ENCODE data around the gene CKB. TPM values are rescaled to one million over a fixed set of nuclear protein-coding genes. Genes with fewer than 3 reads are reported as not detected.

The CKB gene
- total and polyA plus RNA-seq, 3 donors from 2014 or later, result 504 to 1,322 (median 1,148) TPM

DNA sequence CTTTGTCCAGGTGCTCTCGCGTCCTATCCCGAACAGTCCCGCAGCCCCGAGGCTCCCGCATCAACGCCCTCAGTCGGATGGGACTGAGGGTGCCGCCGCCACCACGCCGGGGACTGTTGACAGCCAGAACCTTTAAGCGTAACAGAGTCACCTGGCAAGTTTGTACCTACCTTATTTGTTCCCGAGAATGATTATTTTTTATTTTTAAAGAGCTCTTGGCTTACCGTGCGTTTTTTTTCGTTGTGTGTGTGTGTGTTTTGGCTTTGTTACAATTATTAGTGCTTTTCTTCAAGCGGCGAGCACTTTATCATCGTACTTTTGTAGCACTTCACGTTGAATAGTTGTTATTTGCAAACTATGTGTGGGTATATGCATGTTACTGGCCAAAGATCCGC, 40.6 kb upstream of the CKB start:
- H3K36me3 ChIP-seq (ENCODE audit: low read depth, missing control alignments), result no peaks in the 10 kb centered on the region
- H3K27ac ChIP-seq, result peak overlapping the region; percentile 88 to 95
- H3K9me3 ChIP-seq, result no peaks in the 10 kb centered on the region
- H3K27me3 ChIP-seq, result no peaks in the 10 kb centered on the region
- TF ChIP-seq, protein P1, sequence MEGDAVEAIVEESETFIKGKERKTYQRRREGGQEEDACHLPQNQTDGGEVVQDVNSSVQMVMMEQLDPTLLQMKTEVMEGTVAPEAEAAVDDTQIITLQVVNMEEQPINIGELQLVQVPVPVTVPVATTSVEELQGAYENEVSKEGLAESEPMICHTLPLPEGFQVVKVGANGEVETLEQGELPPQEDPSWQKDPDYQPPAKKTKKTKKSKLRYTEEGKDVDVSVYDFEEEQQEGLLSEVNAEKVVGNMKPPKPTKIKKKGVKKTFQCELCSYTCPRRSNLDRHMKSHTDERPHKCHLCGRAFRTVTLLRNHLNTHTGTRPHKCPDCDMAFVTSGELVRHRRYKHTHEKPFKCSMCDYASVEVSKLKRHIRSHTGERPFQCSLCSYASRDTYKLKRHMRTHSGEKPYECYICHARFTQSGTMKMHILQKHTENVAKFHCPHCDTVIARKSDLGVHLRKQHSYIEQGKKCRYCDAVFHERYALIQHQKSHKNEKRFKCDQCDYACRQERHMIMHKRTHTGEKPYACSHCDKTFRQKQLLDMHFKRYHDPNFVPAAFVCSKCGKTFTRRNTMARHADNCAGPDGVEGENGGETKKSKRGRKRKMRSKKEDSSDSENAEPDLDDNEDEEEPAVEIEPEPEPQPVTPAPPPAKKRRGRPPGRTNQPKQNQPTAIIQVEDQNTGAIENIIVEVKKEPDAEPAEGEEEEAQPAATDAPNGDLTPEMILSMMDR (IDR thresholded peaks at IDR 0.05), result no peak
- TF ChIP-seq POLR2A (IDR thresholded peaks at IDR 0.05), result no peak
- no peak for DNase-seq
- H3K4me1 ChIP-seq, result peaks cover 36% of the 10 kb centered on the region
- intact Hi-C loops (cut with DNase I; ENCODE audit: low total_unique reads), result no loop called here
- 1% methylated on average over 20 to 22 of the region's 22 CpGs for WGBS, 2 donors
- peak overlapping the region; percentile 99 for H3K4me3 ChIP-seq

- TF ChIP-seq, protein P1 (IDR thresholded peaks at IDR 0.05), result peak in 2 of 3 experiments; percentile 41 to 64
- no peak for TF ChIP-seq POLR2A (IDR thresholded peaks at IDR 0.05)
- H3K9me3 ChIP-seq, result no peaks in the 10 kb centered on the region
- H3K4me3 ChIP-seq, result peak within 1 kb of the TSS; percentile 99
- H3K36me3 ChIP-seq (ENCODE audit: low read depth, missing control alignments), result no peaks in the 10 kb centered on the region
- H3K27ac ChIP-seq, result peak within 1 kb of the TSS; percentile 88 to 95
- intact Hi-C loops (cut with DNase I; ENCODE audit: low total_unique reads), result no loop called here
- H3K27me3 ChIP-seq, result no peaks in the 10 kb centered on the region
- 0 to 1% methylated on average over 20 of the region's 109 CpGs for WGBS, 2 donors
- peak; percentile 90 for DNase-seq
- peaks cover 36% of the 10 kb centered on the region for H3K4me1 ChIP-seq
These were observed 40.0 kb upstream of the CKB start, which contains the start of the genes BAG5 and COA8 for GRCh38 chr14:103562429-103563225. BAG5 (minus strand) TSS chr14:103562657; CDS start chr14:103561164, 1,493 bp downstream. COA8 (plus strand) TSS chr14:103562960; CDS start chr14:103563002, 42 bp downstream.

- H3K4me3 ChIP-seq, result peak overlapping the region; percentile 99
- H3K27ac ChIP-seq, result peak overlapping the region; percentile 88 to 95
- intact Hi-C loops (cut with DNase I; ENCODE audit: low total_unique reads), result no loop called here
- H3K4me1 ChIP-seq, result peaks cover 39% of the 10 kb centered on the region
- no peaks in the 10 kb centered on the region for H3K9me3 ChIP-seq
- 0% methylated on average over 19 of the region's 25 CpGs; no CpG with 5 or more reads in 1 of the 2 donors for WGBS, 2 donors
- no peak for DNase-seq
- H3K36me3 ChIP-seq (ENCODE audit: low read depth, missing control alignments), result no peaks in the 10 kb centered on the region
- H3K27me3 ChIP-seq, result no peaks in the 10 kb centered on the region
- TF ChIP-seq, protein P1 (IDR thresholded peaks at IDR 0.05), result no peak
- no peak for TF ChIP-seq POLR2A (IDR thresholded peaks at IDR 0.05)
These were observed 39.5 kb upstream of the CKB start for GRCh38 chr14:103562179-103562428.

DNA sequence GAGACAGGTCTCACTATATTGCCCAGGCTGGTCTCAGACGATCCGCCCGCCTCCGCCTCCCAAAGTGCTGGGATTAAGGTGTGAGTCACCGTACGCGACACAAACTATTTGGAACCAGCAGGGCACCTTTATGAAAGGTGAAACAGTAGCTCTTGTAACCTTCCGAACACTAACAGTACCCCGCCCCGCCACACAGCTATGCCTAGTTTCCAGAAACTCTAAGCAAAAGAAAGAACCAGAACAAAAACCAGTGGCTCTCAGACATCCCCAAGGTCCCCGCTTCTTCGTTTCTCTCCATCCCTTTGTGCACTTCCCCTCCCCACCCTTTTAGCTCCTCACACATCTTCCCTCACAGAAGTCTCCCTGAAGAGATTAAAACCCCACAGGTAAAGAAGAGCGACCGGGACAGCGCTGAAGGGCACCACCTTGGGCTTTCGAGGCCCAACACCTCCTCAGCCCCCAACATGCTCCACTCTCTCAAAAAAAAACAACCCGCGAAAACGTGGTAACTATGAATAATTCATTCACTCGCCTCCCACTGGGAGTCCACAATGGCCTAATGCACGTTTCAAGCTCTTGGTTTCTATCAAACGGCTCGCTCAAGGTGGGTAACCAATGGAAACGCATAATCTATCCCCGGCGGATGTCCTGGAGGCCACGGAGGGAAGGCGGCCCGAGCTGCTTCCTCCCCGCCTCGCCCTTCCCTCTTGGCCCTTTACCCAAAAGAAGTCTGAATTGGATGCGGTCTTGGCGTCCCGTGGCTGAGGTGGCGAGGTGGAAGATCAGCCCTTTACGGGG, 39.0 kb upstream of the CKB start:
- H3K4me3 ChIP-seq, result peak overlapping the region; percentile 99
- intact Hi-C loops (cut with DNase I; ENCODE audit: low total_unique reads), result no loop called here
- 4 to 6% methylated on average over 26 to 36 of the region's 36 CpGs for WGBS, 2 donors
- H3K27me3 ChIP-seq, result no peaks in the 10 kb centered on the region
- H3K36me3 ChIP-seq (ENCODE audit: low read depth, missing control alignments), result no peaks in the 10 kb centered on the region
- TF ChIP-seq, protein P1 (IDR thresholded peaks at IDR 0.05), result no peak
- TF ChIP-seq POLR2A (IDR thresholded peaks at IDR 0.05), result no peak
- peak overlapping the region; percentile 88 to 95 for H3K27ac ChIP-seq
- no peaks in the 10 kb centered on the region for H3K9me3 ChIP-seq
- H3K4me1 ChIP-seq, result peaks cover 44% of the 10 kb centered on the region
- no peak for DNase-seq
